IMR-90 (cell line): Measurements from ENCODE around the gene TNRC6C. TPM values are rescaled to one million over a fixed set of nuclear protein-coding genes. Genes with fewer than 3 reads are reported as not detected.
A peak's percentile ranks its signal among the peaks of the same experiment; 100 is the strongest.

Experiments
- ATAC-seq: fragments of 200-7000 bp; cut with Tn5 transposase; 2 replicates; pipeline ENCODE4 v1.9.1; 2020; ENCODE audit warnings: low read depth, mild to moderate bottlenecking, moderate library complexity
- BruUV-seq: library from RNA; stranded (reverse); fragments of 400-500 nt; replicated peaks from 2 replicates; lab custom pipeline; 2021; lab: Mats Ljungman, UMichigan
- CTCF ChIA-PET: fragments of 300-600 bp; formaldehyde crosslinking; extraction: SDS; loops from one replicate; lab custom pipeline; 2021; ENCODE audit warnings: antibody characterized with exemption; lab: Yijun Ruan, JAX
- POLR2A ChIA-PET: fragments of 300-600 bp; sonication (Branson Sonifier 250); formaldehyde crosslinking; loops from one replicate; lab custom pipeline; 2022; ENCODE audit warnings: antibody characterized with exemption; ENCODE audit not compliant: unreplicated experiment; lab: Charles Lee
- DNase-seq: peaks from one replicate; pipeline ENCODE4 v3.0.0; 2013
- H2AFZ ChIP-seq: replicated peaks from 2 replicates; pipeline ENCODE3; 2013; ENCODE audit warnings: low read length, mild to moderate bottlenecking; ENCODE audit not compliant: poor library complexity
- H2AK5ac ChIP-seq: 2 replicates; pipeline ENCODE4 v1.6.1; 2013; ENCODE audit warnings: low read depth, low read length, inconsistent platforms
- H2AK9ac ChIP-seq: replicated peaks from 2 replicates; pipeline ENCODE3; 2013; ENCODE audit warnings: mild to moderate bottlenecking, low read depth, low read length, moderate library complexity; ENCODE audit not compliant: poor library complexity
- H2BK120ac ChIP-seq: 2 replicates; pipeline ENCODE4 v1.6.1; 2013; ENCODE audit warnings: low read depth, low read length, inconsistent platforms
- H2BK15ac ChIP-seq: 3 replicates; pipeline ENCODE4 v1.6.1; 2013; ENCODE audit warnings: low read depth, low read length, inconsistent platforms
- H2BK20ac ChIP-seq: 2 replicates; pipeline ENCODE4 v1.6.1; 2013; ENCODE audit warnings: low read depth, mild to moderate bottlenecking, inconsistent platforms, low read length, moderate library complexity
- H2BK5ac ChIP-seq: 2 replicates; pipeline ENCODE4 v1.6.1; 2013; ENCODE audit warnings: mild to moderate bottlenecking, low read depth, low read length, inconsistent platforms; ENCODE audit not compliant: poor library complexity, severe bottlenecking
- H3K14ac ChIP-seq: replicated peaks from 2 replicates; pipeline ENCODE4 v1.6.1; 2013; ENCODE audit warnings: low read depth, low read length, inconsistent platforms
- H3K18ac ChIP-seq: 2 replicates; pipeline ENCODE4 v1.6.1; 2013; ENCODE audit warnings: low read depth, low read length, control low read depth
- H3K23ac ChIP-seq: 2 replicates; pipeline ENCODE4 v1.6.1; 2013; ENCODE audit warnings: low read depth, low read length, inconsistent platforms
- H3K27ac ChIP-seq: 2 replicates; pipeline ENCODE4 v1.5.1; 2013; ENCODE audit warnings: mild to moderate bottlenecking, control low read depth, low read length; ENCODE audit not compliant: insufficient read depth
- H3K27me3 ChIP-seq: 2 replicates; pipeline ENCODE4 v1.6.1; 2013; ENCODE audit warnings: low read length; ENCODE audit not compliant: control insufficient read depth, insufficient read depth
- H3K36me3 ChIP-seq: 2 replicates; pipeline ENCODE4 v1.6.1; 2013; ENCODE audit warnings: low read length, mixed read lengths; ENCODE audit not compliant: control insufficient read depth, insufficient read depth
- H3K4ac ChIP-seq: 2 replicates; pipeline ENCODE4 v1.6.1; 2013; ENCODE audit warnings: low read depth, low read length, inconsistent platforms
- H3K4me1 ChIP-seq: 2 replicates; pipeline ENCODE4 v1.6.1; 2013; ENCODE audit warnings: low read length, mixed read lengths; ENCODE audit not compliant: control insufficient read depth, insufficient read depth
- H3K4me2 ChIP-seq: 2 replicates; pipeline ENCODE4 v1.6.1; 2013; ENCODE audit warnings: low read depth, mild to moderate bottlenecking, control low read depth, low read length, moderate library complexity
- H3K4me3 ChIP-seq: 2 replicates; pipeline ENCODE4 v1.5.1; 2013; ENCODE audit warnings: low read depth, mild to moderate bottlenecking, control low read depth, low read length, moderate library complexity; ENCODE audit not compliant: insufficient read depth
- H3K56ac ChIP-seq: 2 replicates; pipeline ENCODE4 v1.6.1; 2013; ENCODE audit warnings: low read length, inconsistent platforms; ENCODE audit not compliant: insufficient read depth; ENCODE audit errors: extremely low read depth
- H3K79me1 ChIP-seq, 2 experiments: 2 replicates each; pipeline ENCODE4 v1.6.1; 2013; ENCODE audit warnings: low read length in 2 of 2, inconsistent platforms in 1 of 2, low read depth in 1 of 2
- H3K9ac ChIP-seq: 2 replicates; pipeline ENCODE4 v1.6.1; 2013; ENCODE audit warnings: low read depth, low read length, control low read depth
- H3K9me1 ChIP-seq: 2 replicates; pipeline ENCODE4 v1.6.1; 2013; ENCODE audit warnings: low read length, inconsistent platforms; ENCODE audit not compliant: insufficient read depth
- H3K9me3 ChIP-seq: 2 replicates; pipeline ENCODE4 v1.6.1; 2013; ENCODE audit warnings: low read length; ENCODE audit not compliant: control insufficient read depth, insufficient read depth
- H4K20me1 ChIP-seq: 2 replicates; pipeline ENCODE4 v1.6.1; 2013; ENCODE audit warnings: low read length, inconsistent platforms; ENCODE audit not compliant: insufficient read depth
- H4K5ac ChIP-seq: 2 replicates; pipeline ENCODE4 v1.6.1; 2013; ENCODE audit warnings: mild to moderate bottlenecking, low read depth, low read length, control low read depth
- H4K8ac ChIP-seq, 2 experiments: 2 replicates each; pipeline ENCODE4 v1.6.1; 2013; ENCODE audit warnings: low read depth in 2 of 2, low read length in 2 of 2, control low read depth in 1 of 2, inconsistent platforms in 1 of 2
- H4K91ac ChIP-seq: 2 replicates; pipeline ENCODE4 v1.6.1; 2013; ENCODE audit warnings: low read depth, low read length, inconsistent platforms; ENCODE audit not compliant: insufficient read depth
- BHLHE40 ChIP-seq: fragments of 150-350 bp; IDR thresholded peaks from 2 replicates; pipeline ENCODE4 v1.6.1; 2016; ENCODE audit warnings: mild to moderate bottlenecking, low read depth, low read length
- CEBPB ChIP-seq: IDR thresholded peaks from 2 replicates; pipeline ENCODE4 v1.6.1; 2012; ENCODE audit warnings: low read depth, low read length, improper control_type of control experiment
- FOS ChIP-seq: fragments of 150-350 bp; IDR thresholded peaks from 2 replicates; pipeline ENCODE4 v1.6.1; 2016; ENCODE audit warnings: low read depth, low read length
- MAFK ChIP-seq: IDR thresholded peaks from 2 replicates; pipeline ENCODE4 v1.6.1; 2012; ENCODE audit warnings: low read depth, low read length, improper control_type of control experiment
- MAZ ChIP-seq: IDR thresholded peaks from 2 replicates; pipeline ENCODE4 v1.6.1; 2012; ENCODE audit warnings: low read depth, mild to moderate bottlenecking, low read length, improper control_type of control experiment, moderate library complexity, borderline replicate concordance
- NFE2L2 ChIP-seq: fragments of 150-350 bp; IDR thresholded peaks from 2 replicates; pipeline ENCODE4 v1.6.1; 2016; ENCODE audit warnings: low read depth, mild to moderate bottlenecking, low read length
- RAD21 ChIP-seq: IDR thresholded peaks from 2 replicates; pipeline ENCODE4 v1.6.1; 2012; ENCODE audit warnings: low read length, improper control_type of control experiment
- RCOR1 ChIP-seq: IDR thresholded peaks from 2 replicates; pipeline ENCODE4 v1.6.1; 2012; ENCODE audit warnings: mild to moderate bottlenecking, low read length, improper control_type of control experiment; ENCODE audit not compliant: insufficient replicate concordance
- RFX5 ChIP-seq: IDR thresholded peaks from 2 replicates; pipeline ENCODE4 v1.8.0; 2012; ENCODE audit warnings: low read depth, mild to moderate bottlenecking, low read length, moderate library complexity
- WGBS, 2 experiments: methylation state at CpG; one replicate each; pipeline versions ENCODE4 v1.1.5 to v1.1.7; 2013; ENCODE audit warnings: missing lambda C conversion rate in 2 of 2; ENCODE audit not compliant: insufficient read length in 1 of 2; ENCODE audit errors: extremely low coverage in 2 of 2; 5-methylcytosine and 5-hydroxymethylcytosine counted together
- dilution Hi-C: fragments of 300-500 bp; cut with HindIII; formaldehyde crosslinking; loops from one replicate; pipeline ENCODE4 v1.14.3; 2018; ENCODE audit warnings: low sequenced_read_pairs; ENCODE audit not compliant: unreplicated experiment
- in situ Hi-C: fragments of 300-500 bp; cut with MboI; formaldehyde crosslinking; loops from 3 replicates; pipeline ENCODE4 v1.14.3; 2019; ENCODE audit warnings: low sequenced_read_pairs, inconsistent platforms, mixed read lengths
- intact Hi-C: fragments of 100-400 bp; cut with micrococcal nuclease; formaldehyde crosslinking; loops from 2 replicates; pipeline ENCODE4 v1.10.0; 2022
- polyA plus RNA-seq, 3 experiments: library from polyadenylated mRNA; depleted of rRNA; stranded (reverse); fragments of >200 nt; gene quantifications; 2 replicates each; pipeline ENCODE4 v1.2.3, GENCODE V29; 2012; ENCODE audit warnings: low replicate concordance in 1 of 3
- total RNA-seq: library from RNA; depleted of rRNA; stranded (reverse); fragments of >200 nt; gene quantifications from 2 replicates; pipeline ENCODE4 v1.2.3, GENCODE V29; 2012

Gene TNRC6C
- total and polyA plus RNA-seq, 2 of the 4 experiments (the other 2 are of a cell fraction) = 1.6 to 2.7 TPM

DNA sequence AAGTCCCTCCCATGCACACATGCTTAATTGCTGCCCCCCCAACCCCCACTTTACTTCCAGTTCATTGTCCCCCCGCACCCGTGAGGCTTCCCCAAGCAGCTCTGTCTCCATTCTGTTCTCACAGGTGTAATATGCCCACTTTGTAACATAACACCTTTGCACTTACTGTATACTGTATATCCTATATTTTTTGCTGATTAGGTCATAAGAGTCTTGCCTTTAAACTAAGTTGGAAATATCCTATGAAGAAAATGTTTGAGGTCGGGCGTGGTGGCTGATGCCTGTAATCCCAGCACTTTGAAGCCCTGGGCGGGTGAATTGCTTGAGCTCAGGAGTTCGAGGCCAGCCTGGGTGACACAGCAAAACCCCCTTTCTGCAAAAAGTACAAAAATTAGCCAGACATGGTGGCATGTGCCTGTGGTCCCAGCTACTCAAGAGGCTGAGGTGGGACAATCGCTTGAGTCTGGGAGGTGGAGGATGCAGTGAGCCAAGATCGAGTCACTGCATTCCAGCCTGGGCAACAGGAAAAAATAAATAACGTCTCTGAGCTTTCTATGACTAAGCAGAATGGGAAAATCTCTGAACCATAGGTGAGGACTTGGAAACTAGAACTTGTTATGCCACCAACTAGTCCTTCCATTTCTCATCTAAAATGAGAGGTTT lies 76.1 kb downstream of the TNRC6C start:
- Histone ChIP-seq H3K4me2 (peak overlapping the region; percentile 4; the same call in 1 of the 2 replicates), H3K79me1 (peaks cover 0 to 41% of the 10 kb centered on the region in 2 experiments; a peak in 2 of 4 replicates), H2BK20ac (peak overlapping the region; percentile 98), H2BK15ac (peak overlapping the region; percentile 98; the same call in 2 of the 3 replicates), H3K14ac (peak overlapping the region; percentile 92), H3K36me3 (peaks cover 10% of the 10 kb centered on the region; the same call in 1 of the 2 replicates), H4K5ac (peak overlapping the region; percentile 57; the same call in 1 of the 2 replicates), H4K91ac (peak overlapping the region; percentile 90), H3K9ac (no peak overlapping the region), H3K4ac (peak overlapping the region; percentile 96), H3K56ac (peak overlapping the region; percentile 57; the same call in 1 of the 2 replicates), H3K4me1 (peaks cover 13% of the 10 kb centered on the region), H3K23ac (peak overlapping the region; percentile 92; the same call in 1 of the 2 replicates), H2BK120ac (peak overlapping the region; percentile 95), H2BK5ac (peak overlapping the region; percentile 86), H2AK9ac (no peak overlapping the region), H3K27ac (peak overlapping the region; percentile 31), H2AFZ (peak overlapping the region; percentile 10), H3K4me3 (no peak overlapping the region), H2AK5ac (peak overlapping the region; percentile 86), H4K20me1 (no peaks in the 10 kb centered on the region), H3K9me3 (no peaks in the 10 kb centered on the region), H3K27me3 (no peaks in the 10 kb centered on the region), H3K9me1 (peaks cover 27% of the 10 kb centered on the region), H3K18ac (peak overlapping the region; percentile 93; the same call in 1 of the 2 replicates), H4K8ac (peak overlapping the region; percentile 79 to 87)
- DNase-seq (peak; percentile 67), ATAC-seq (peak; percentile 55)
- ChIA-PET CTCF (no interaction called here), POLR2A (no interaction called here)
- no TSS peak for BruUV-seq
- no CpG with 5 or more reads among the region's 9 CpGs for WGBS, 2 experiments
- dilution Hi-C loops (no loop called here), intact Hi-C loops (no loop called here), in situ Hi-C loops (no loop called here)
- no peak for TF ChIP-seq RFX5
- TF ChIP-seq NFE2L2 = peak; percentile 86
- no peak for TF ChIP-seq RCOR1
- peak; percentile 13; the same call in 1 of the 2 replicates for TF ChIP-seq MAFK
- no peak for TF ChIP-seq RAD21
- 0 out of 2 replicates have a peak, but pooled peaks have one; percentile 9 for TF ChIP-seq MAZ
- no peak for TF ChIP-seq CEBPB
- TF ChIP-seq FOS = no peak; the same call in 1 of the 2 replicates
- peak; percentile 39; the same call in 1 of the 2 replicates for TF ChIP-seq BHLHE40
